ENCODE results near the gene GATA3.
"Not testable (repeated sequence)": the region's sequence is repeated elsewhere in the genome, so short reads cannot be mapped to it uniquely, and the experiment has no call there.

GATA3 gene

GRCh38 chr10:8054494-8055407 lies at the start of gene GATA3:
Gene GATA3 (plus strand): TSS chr10:8054688. CDS start chr10:8055656, 968 bp downstream.
- peak; percentile 65 for DNase-seq (ENCODE audit: low read depth)

GRCh38 chr10:8006274-8006999 lies 48.1 kb upstream of the GATA3 start:
- DNase-seq (ENCODE audit: low read depth) = no peak

DNA sequence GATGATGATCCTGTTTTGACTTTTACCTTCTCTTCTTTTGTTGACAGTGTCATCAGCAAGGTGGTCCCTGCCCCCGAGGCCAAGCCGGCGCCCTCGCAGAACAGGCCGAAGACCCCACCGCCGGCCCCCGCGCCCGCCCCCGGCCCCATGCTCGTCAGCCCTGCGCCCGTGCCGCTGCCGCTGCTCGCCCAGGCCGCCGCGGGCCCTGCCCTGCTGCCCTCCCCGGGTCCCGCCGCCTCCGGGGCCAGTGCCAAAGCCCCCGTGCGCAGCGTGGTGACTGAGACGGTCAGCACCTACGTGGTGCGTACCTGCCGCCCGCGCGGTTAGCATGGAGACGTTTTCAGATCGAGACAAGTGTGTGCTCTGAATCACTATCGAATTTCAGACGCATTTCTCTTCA lies 45.5 kb upstream of the GATA3 start:
- DNase-seq (ENCODE audit: low read depth) = no peak

GRCh38 chr10:8013006-8013405 lies 41.5 kb upstream of the GATA3 start:
- no peak for DNase-seq (ENCODE audit: low read depth)

- DNase-seq (ENCODE audit: low read depth) = no peak
These were observed 40.9 kb upstream of the GATA3 start for GRCh38 chr10:8013619-8014018.

DNA sequence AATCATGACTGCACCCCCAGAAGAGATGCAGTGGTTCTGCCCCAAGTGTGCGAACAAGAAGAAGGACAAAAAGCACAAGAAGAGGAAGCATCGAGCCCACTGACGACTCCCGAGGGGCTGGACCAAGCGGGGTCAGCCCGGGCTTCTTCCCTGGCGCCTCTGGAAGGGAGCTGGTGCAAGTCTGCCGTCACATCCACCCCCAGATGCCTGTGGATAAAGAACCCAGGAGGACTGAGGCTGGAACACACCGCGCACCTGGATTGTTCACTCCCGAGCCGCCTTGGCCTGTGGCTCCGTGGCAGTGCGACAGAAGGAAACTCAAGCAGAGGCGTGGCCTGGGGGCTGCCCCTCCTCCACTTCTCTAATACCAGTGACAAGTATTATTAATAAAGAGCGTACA lies 39.8 kb upstream of the GATA3 start:
- no peak for DNase-seq (ENCODE audit: low read depth)

DNA sequence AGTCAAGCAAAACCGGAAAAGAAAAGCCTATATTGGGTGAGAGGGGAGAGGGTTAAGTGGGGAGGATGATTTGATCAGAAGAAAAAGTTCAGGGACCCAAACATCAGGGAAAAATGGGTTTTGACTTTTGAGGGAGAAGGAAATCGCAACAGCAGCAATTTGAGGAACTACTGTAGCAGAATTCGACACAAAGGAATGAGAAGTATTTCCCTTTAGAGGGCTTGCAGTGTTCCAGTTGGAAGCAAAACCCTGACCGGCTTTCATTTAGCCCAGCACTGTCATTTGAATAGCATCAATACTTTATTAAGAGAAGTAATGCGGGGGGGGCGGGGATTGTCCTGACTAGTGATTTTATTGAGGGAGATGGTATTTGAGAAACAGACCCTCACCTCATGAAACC lies 37.2 kb upstream of the GATA3 start:
- DNase-seq (ENCODE audit: low read depth) = no peak

GRCh38 chr10:8023321-8023720 lies 31.2 kb upstream of the GATA3 start:
- DNase-seq (ENCODE audit: low read depth) = no peak

GRCh38 chr10:8023851-8024250 lies 30.6 kb upstream of the GATA3 start:
- DNase-seq (ENCODE audit: low read depth) = no peak

GRCh38 chr10:8026349-8027259 lies 27.9 kb upstream of the GATA3 start:
- no peak for DNase-seq (ENCODE audit: low read depth)

DNA sequence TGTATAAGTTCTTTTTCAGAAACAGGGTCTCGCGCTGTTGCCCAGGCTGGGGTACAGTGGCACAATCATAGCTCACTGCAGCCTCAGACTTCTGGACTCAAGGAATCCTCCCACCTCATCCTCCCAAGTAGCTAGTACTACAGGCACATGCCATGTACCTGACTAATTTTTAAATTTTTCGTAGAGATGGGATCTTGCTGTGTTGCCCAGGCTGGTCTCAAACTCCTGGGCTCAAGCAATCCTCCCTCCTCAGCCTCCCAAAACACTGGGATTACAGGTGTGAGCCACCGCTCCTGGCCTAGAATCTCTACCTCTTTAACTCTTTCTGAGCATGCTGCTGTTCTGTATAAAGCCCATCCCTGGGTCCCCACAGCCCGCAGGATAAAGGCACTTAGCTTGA lies 23.3 kb upstream of the GATA3 start:
- DNase-seq (ENCODE audit: low read depth) = not testable (repeated sequence)

DNA sequence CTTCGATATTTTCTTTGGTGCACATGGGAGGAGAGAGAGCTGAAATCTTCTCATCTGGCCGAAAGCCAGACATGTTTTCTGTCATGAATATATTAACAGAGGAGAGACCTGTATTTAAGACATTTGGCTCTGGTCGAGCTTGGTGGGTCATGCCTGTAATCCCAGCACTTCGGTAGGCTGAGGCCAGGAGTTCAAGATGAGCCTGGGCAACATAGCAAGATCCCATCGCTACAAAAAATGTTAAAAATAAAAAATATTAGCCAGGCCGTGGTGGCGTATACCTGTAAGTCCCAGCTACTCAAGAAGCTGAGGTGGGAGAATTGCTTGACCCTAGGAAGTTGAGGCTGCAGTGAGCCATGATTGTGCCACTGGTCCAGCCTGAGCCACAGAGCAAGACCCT lies 21.9 kb upstream of the GATA3 start:
- no peak for DNase-seq (ENCODE audit: low read depth)

DNA sequence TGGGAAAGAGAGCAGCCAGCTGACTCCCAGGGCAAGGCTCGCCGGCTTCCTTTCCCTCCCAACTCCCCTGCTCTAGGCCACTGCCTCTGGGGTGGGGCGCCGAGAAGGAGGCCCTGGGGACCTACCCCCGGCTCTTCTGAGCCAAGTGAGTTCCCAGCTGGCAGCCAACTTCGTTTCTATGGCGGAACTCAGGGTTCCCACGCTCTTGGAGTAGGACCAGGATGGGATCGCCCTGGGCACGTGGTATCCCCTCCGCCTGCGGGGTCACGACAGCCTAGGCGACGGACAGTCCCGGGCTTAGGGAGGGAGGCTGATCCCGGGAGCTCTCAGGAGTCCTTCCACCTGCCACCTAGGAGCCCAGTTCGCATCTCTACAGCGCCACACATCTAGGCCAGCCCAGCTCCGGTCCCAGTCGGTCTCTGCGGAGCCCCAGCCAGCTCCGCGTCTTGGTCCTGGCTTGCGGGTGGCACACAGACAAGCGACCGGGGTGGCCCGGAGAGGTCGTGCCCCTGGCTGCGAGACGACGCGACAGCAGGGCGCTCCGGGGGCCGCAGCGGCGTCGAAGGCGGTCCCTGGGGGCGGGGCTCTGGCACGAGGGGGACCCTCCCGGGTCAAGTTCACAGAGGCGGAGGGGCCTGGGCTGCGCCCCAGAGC lies 20.5 kb upstream of the GATA3 start:
- no peak for DNase-seq (ENCODE audit: low read depth)

DNA sequence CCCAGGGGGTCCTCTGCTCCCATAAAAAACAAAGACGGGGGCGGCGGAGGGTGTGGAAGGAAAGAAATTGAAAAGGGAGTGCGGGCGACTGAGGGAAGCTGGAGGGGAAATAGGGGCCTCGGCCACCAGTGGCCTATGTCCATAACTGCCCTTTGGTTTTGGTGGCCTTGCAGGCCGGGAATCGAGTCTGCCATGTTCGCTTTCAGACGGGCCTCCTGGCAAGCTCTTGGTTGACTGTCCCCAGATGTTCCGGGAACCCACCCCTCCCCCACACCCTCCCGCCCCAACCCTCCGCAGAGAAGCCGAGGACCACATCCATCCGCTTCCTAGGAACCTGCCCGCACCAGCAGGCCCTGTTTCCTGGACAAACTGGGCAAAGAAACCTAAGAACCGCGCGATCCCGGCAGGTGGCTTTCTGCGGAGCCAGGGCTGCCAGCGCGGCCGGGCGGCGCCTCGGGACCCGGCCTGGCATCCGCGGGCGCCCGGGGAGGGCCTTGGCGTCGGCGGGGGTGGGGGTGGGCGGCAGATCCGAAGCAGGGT lies 20.0 kb upstream of the GATA3 start:
- DNase-seq (ENCODE audit: low read depth) = no peak

DNA sequence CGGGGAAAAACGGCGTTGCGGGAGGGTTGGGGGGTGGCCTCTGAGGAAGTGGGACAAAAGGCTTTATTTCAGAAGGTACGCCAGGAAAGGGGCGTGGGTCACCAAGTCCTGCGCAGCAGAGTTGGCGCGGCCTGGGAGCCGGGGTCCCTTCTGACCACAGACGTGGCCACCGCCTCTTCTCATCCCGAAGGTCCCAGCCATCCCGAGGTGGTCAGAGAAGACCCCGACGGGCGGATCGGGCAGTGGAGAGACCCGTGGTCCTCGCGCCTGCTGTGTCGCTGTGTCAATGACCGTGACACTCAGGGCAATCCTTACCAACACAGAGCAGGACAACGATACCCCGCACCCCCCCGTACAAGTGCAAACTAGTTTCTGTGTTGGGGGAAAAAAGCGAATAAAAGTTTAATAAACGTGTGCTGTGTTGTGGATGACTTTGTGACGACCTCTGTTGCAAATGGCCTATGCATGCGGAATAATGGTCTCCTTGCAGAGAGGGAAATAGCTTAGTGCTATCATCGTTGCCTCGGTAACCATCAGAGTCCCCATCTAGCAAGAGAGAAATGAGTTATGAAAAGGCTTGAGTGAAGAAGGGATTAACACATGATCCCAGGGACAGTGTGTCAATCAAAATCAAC lies 19.4 kb upstream of the GATA3 start:
- no peak for DNase-seq (ENCODE audit: low read depth)

DNA sequence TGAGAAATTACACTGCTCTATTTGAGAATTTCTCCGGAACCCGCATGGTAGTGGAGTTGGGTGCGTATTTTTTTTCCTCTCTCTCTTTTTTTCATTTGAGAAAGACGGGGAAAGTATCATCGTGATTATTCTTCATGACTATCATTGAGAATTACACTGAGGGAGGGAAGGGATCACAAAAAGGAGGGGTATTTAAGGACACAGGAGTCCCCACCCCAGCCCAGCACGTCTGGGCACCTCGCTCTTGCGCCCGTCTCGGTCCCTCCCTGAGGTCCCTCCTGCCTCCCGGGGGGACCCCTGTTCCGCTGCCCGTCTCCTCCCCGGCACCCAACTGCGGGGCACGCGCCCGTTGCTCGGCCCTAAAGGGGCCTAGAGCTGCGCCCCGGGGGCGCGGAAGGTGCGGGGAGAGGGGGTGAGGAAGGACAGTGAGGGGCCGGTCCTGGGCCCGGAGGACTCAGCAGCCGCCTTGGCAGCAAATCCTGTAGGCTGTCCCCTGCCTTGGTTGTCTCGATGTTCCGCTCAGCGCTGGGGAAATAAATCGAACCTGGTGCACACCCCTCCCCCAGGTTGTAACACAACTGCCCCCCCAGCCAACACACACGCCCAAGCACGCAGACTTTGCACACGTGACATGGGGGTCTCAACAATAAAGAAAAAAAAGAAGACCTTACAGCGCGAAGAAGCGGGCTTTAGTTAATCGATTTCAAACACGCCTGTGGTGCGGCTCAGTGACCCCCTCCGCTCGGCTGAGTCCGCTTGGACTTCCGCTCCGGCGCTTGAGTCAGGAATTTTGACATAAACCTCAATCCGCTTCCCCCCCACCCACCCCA lies 18.6 kb upstream of the GATA3 start:
- DNase-seq (ENCODE audit: low read depth) = no peak

- DNase-seq (ENCODE audit: low read depth) = no peak
These were observed 17.8 kb upstream of the GATA3 start for GRCh38 chr10:8036506-8037198.

DNA sequence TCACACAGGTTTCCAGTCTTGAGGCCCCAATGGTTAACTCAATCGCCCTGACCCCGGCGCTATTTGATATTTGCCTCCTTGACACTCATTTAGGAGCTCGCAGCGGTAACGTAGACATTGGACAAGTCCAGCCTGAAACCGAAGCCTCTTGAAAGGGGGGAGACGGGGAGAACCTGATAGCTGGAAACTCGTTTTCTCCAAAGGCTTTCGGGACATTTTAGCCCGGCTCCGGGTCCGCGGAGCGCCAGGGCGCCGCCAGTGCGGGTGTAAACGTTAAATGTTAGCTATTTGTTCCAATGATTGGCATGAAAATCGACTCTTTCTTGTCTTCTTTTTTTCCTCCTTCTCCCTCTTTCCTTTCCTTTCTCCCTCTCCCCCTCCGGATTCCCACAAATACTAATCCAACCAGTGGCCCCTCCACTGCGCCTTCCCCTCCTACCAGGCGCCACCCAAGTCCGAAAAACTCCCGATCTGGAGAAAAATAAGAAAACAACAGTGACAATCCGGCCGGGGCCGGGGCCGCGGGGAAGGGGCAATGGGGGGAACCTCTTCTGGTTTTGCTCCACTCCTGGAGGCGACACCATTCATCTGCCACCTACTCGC lies 17.2 kb upstream of the GATA3 start:
- DNase-seq (ENCODE audit: low read depth) = no peak

Measured in stimulated activated CD4-positive, alpha-beta T cell treated with anti-CD3 and anti-CD28 coated beads, Interleukin-2, amount 100 ng/mL, for 4 hours (primary cell).